DND-41 (cell line): ENCODE data around the gene IFITM2.

ENCODE experiments used
- ATAC-seq: fragments of 200-7000 bp; cut with Tn5 transposase; 3 replicates; pipeline ENCODE4 v1.9.1; 2021; ENCODE audit warnings: low read depth; ENCODE audit not compliant: insufficient read depth
- DNase-seq: peaks from one replicate; pipeline ENCODE4 v3.0.0-alpha.2; 2020
- H2AFZ ChIP-seq: 2 replicates; pipeline ENCODE4 v1.6.0; 2012; ENCODE audit warnings: low read depth, low read length
- H3K27ac ChIP-seq: 2 replicates; pipeline ENCODE4 v1.5.1; 2012; ENCODE audit warnings: low read length, inconsistent platforms
- H3K27me3 ChIP-seq: fragments of 200-600 bp; sonication (generic); 2 replicates; pipeline ENCODE4 v1.6.0; 2012; ENCODE audit warnings: low read length, mild to moderate bottlenecking, inconsistent platforms; ENCODE audit not compliant: insufficient read depth, poor library complexity
- H3K36me3 ChIP-seq: 2 replicates; pipeline ENCODE4 v1.5.1; 2012; ENCODE audit warnings: low read length, inconsistent platforms; ENCODE audit not compliant: insufficient read depth
- H3K4me1 ChIP-seq: 2 replicates; pipeline ENCODE4 v1.5.1; 2012; ENCODE audit warnings: mild to moderate bottlenecking, low read length; ENCODE audit not compliant: insufficient read depth
- H3K4me2 ChIP-seq: 2 replicates; pipeline ENCODE4 v1.6.0; 2012; ENCODE audit warnings: mild to moderate bottlenecking, moderate library complexity, low read length, inconsistent platforms; ENCODE audit not compliant: insufficient read depth
- H3K4me3 ChIP-seq, 2 experiments: fragments of 200-600 bp in 1 of 2; shearing (Covaris generic) in 1 of 2; 2 replicates each; pipeline ENCODE4 v1.5.1; 2012 to 2016; ENCODE audit warnings: inconsistent platforms in 2 of 2, low read length in 2 of 2, mild to moderate bottlenecking in 2 of 2, low read depth in 1 of 2, moderate library complexity in 1 of 2
- H3K79me2 ChIP-seq: 2 replicates; pipeline ENCODE4 v1.6.0; 2012; ENCODE audit warnings: low read length, inconsistent platforms; ENCODE audit not compliant: insufficient read depth
- H3K9ac ChIP-seq: 2 replicates; pipeline ENCODE4 v1.6.0; 2012; ENCODE audit warnings: low read depth, mild to moderate bottlenecking, inconsistent platforms, low read length, moderate library complexity
- H3K9me3 ChIP-seq: 2 replicates; pipeline ENCODE4 v1.5.1; 2012; ENCODE audit warnings: low read length, moderate library complexity, mild to moderate bottlenecking, inconsistent platforms; ENCODE audit not compliant: insufficient read depth, severe bottlenecking
- H4K20me1 ChIP-seq: 2 replicates; pipeline ENCODE4 v1.6.0; 2012; ENCODE audit warnings: low read length; ENCODE audit not compliant: insufficient read depth
- EZH2 ChIP-seq: IDR thresholded peaks from 3 replicates; pipeline ENCODE4 v1.6.1; 2012; ENCODE audit warnings: borderline replicate concordance, low read depth, mild to moderate bottlenecking, moderate library complexity, low read length, inconsistent platforms; ENCODE audit not compliant: severe bottlenecking
- TF ChIP-seq, protein P1 (sequence below): IDR thresholded peaks from 2 replicates; pipeline ENCODE4 v1.5.1; 2012; ENCODE audit warnings: borderline replicate concordance, low read length, moderate library complexity, mild to moderate bottlenecking; ENCODE audit not compliant: poor library complexity, severe bottlenecking; ENCODE audit errors: extremely low read depth

IFITM2 gene

DNA sequence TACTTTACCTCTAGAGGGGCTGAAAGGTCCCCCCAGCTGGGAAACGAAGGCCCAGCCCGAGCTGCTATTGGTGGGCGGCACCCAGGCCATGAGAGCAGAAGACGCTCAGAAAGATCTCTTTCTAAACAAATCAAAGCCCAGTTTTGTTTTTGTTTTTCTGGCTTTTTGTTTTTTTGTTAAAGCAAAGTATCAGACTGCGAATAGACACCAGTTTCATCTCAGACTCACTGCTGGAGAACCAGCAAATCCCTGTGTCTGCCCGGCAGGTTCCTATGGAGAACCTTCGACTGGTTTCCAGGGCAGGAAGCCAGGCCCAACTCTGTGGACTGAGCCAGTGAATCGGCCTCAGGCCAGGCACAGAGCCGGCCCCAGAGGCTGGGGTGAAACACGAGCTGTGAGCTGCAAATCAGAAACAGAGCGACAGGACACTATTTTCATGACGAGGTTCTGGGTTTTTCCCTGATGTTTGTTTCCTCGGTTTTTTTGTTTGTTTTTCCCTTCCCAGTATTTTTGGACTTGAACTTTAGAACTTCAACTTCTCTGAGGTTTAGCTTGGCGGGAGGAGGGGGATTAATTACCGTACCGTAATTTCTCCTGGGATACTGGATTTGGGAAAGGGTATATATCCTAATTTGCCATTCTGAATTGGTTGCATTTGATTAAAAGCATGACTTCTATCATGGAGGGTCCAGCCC lies 45.7 kb downstream of the IFITM2 start:
- Histone ChIP-seq H3K79me2 (no peaks in the 10 kb centered on the region), H3K36me3 (no peaks in the 10 kb centered on the region), H2AFZ (no peak overlapping the region), H3K4me2 (no peak overlapping the region), H3K27ac (no peak overlapping the region), H4K20me1 (no peaks in the 10 kb centered on the region), H3K4me1 (peaks cover 24% of the 10 kb centered on the region), H3K9ac (no peak overlapping the region), H3K27me3 (no peaks in the 10 kb centered on the region), H3K4me3 (no peak overlapping the region), H3K9me3 (no peaks in the 10 kb centered on the region)
- DNase-seq = no peak
- TF ChIP-seq EZH2 = no peak
- TF ChIP-seq, protein P1, sequence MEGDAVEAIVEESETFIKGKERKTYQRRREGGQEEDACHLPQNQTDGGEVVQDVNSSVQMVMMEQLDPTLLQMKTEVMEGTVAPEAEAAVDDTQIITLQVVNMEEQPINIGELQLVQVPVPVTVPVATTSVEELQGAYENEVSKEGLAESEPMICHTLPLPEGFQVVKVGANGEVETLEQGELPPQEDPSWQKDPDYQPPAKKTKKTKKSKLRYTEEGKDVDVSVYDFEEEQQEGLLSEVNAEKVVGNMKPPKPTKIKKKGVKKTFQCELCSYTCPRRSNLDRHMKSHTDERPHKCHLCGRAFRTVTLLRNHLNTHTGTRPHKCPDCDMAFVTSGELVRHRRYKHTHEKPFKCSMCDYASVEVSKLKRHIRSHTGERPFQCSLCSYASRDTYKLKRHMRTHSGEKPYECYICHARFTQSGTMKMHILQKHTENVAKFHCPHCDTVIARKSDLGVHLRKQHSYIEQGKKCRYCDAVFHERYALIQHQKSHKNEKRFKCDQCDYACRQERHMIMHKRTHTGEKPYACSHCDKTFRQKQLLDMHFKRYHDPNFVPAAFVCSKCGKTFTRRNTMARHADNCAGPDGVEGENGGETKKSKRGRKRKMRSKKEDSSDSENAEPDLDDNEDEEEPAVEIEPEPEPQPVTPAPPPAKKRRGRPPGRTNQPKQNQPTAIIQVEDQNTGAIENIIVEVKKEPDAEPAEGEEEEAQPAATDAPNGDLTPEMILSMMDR = no peak
- no peak for ATAC-seq

DNA sequence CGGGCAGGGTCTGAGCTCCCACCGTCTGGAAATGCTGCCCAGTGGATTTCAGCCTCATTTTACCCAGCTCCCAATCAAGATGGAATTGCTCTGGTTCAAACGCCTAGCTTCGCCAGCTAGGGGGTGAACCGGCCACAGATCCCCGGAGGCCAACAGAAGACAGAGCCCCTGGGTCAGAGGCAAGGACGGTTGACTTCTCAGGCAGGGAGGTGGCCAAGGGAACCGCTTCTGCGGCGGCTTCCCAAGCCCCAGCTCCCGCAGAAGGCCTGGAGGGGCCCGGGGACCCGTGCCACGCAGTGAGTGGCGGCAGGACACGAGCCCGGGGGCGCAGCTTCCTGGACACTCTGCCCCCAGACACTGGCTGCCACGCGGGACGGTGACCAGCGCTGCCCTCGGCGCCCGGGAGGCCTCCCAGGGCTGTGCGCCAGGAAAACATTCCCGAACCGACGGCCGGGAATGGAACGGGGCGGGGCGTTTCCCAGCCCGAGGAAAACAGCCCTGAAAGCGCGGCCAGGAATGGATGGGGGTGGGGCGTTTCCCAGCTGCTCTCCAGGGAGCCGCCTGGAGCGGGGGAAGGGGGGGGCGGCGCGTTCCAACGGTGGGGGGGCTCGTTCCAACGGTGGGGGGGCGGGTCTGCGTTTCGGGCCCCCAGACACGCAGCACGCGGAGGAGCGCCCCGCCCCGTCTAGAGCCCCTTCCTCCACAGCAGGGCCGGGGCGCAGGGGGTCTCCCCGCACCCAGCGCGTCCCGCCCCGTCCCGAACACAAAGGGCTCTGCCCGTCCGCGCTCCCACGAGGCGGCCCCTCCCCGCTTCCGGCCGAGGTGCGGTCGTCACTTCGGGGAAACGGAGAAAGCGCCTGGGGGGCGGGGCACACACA lies 48.2 kb downstream of the IFITM2 start:
- Histone ChIP-seq H3K79me2 (no peaks in the 10 kb centered on the region), H3K27ac (peak overlapping the region; percentile 88), H3K27me3 (no peaks in the 10 kb centered on the region), H2AFZ (peak overlapping the region; percentile 33; the same call in 1 of the 2 replicates), H3K4me2 (peak overlapping the region; percentile 61), H3K9ac (peak overlapping the region; percentile 73), H3K4me1 (peaks cover 21% of the 10 kb centered on the region), H3K4me3 (peak overlapping the region in 1 of 2 experiments; percentile 52; a peak in 2 of 4 replicates), H3K36me3 (no peaks in the 10 kb centered on the region), H4K20me1 (no peaks in the 10 kb centered on the region), H3K9me3 (no peaks in the 10 kb centered on the region)
- ATAC-seq = peak; percentile 82
- no peak for TF ChIP-seq EZH2
- TF ChIP-seq, protein P1 = no peak
- peak; percentile 93 for DNase-seq

DNA sequence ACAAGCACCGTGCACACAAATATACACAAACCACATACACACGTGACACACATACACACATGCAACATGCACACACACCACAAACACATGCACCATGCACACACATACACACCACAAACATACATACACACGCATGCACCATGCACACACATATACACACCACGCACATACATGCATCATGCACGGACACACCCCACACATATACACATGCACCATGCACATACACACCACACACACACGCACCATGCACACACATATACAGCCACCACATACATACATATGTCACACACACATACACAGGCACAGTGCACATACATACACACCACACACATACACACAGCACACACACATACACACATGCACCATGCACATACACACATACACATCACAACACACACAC lies 49.0 kb downstream of the IFITM2 start:
- H2AFZ ChIP-seq = no peak overlapping the region
- H3K27me3 ChIP-seq = no peaks in the 10 kb centered on the region
- H3K4me1 ChIP-seq = peaks cover 15% of the 10 kb centered on the region
- no peak overlapping the region for H3K9ac ChIP-seq
- no peaks in the 10 kb centered on the region for H3K79me2 ChIP-seq
- H3K4me2 ChIP-seq = no peak overlapping the region
- TF ChIP-seq, protein P1 = no peak
- no peak for TF ChIP-seq EZH2
- no peaks in the 10 kb centered on the region for H4K20me1 ChIP-seq
- no peak overlapping the region for H3K27ac ChIP-seq
- no peak for DNase-seq
- H3K9me3 ChIP-seq = no peaks in the 10 kb centered on the region
- no peak for ATAC-seq
- H3K36me3 ChIP-seq = no peaks in the 10 kb centered on the region
- no peak overlapping the region for H3K4me3 ChIP-seq
